Measurements from ENCODE around the gene PCDHGA8. TPM values are rescaled to one million over a fixed set of nuclear protein-coding genes. Genes with fewer than 3 reads are reported as not detected.
"Not testable (repeated sequence)": the region's sequence is repeated elsewhere in the genome, so short reads cannot be mapped to it uniquely, and the experiment has no call there.

The PCDHGA8 gene
- total and polyA plus RNA-seq, 8 donors = 0.38 to 1.1 (median 0.79) TPM

GRCh38 chr5:141399555-141400258 lies 7.3 kb downstream of the PCDHGA8 start:
- peaks cover 22 to 94% of the 10 kb centered on the region in 2 donors for H3K27me3 ChIP-seq
- H3K9me3 ChIP-seq = peaks cover 3 to 74% of the 10 kb centered on the region in 2 donors
- TF ChIP-seq CTCF (IDR thresholded peaks at IDR 0.05) = no peak
- no peak for DNase-seq
- intact Hi-C loops (cut with DNase I) = no loop called here
- no peak overlapping the region for H3K27ac ChIP-seq
- H3K36me3 ChIP-seq = peaks cover 0 to 7% of the 10 kb centered on the region in 2 donors
- H3K4me3 ChIP-seq = no peak overlapping the region
- no peak for ATAC-seq
- H3K4me1 ChIP-seq = no peaks in the 10 kb centered on the region

GRCh38 chr5:141402553-141403243 lies 10.3 kb downstream of the PCDHGA8 start, which contains the start of gene PCDHGA9:
PCDHGA9 (plus strand) TSS chr5:141402778; CDS start chr5:141402953, 175 bp downstream.
- peaks cover 3 to 76% of the 10 kb centered on the region in 2 donors for H3K9me3 ChIP-seq
- H3K36me3 ChIP-seq = peaks cover 0 to 7% of the 10 kb centered on the region in 2 donors
- intact Hi-C loops (cut with DNase I) = no loop called here
- H3K27me3 ChIP-seq = peaks cover 23 to 92% of the 10 kb centered on the region in 2 donors
- H3K27ac ChIP-seq = no peak within 1 kb of the TSS
- no peaks in the 10 kb centered on the region for H3K4me1 ChIP-seq
- H3K4me3 ChIP-seq = peak within 1 kb of the TSS in 1 of 2 donors; percentile 9
- DNase-seq (peak in 1 of 4 donors; percentile 18), ATAC-seq (peak; percentile 60)
- peak in 1 of 2 donors; percentile 11 for TF ChIP-seq CTCF (IDR thresholded peaks at IDR 0.05)

GRCh38 chr5:141403387-141403786 lies 11.0 kb downstream of the PCDHGA8 start:
- intact Hi-C loops (cut with DNase I) = no loop called here
- Histone ChIP-seq H3K4me1 (no peaks in the 10 kb centered on the region), H3K4me3 (no peak overlapping the region), H3K27ac (no peak overlapping the region), H3K36me3 (peaks cover 0 to 7% of the 10 kb centered on the region in 2 donors), H3K27me3 (peaks cover 25 to 94% of the 10 kb centered on the region in 2 donors), H3K9me3 (peaks cover 3 to 79% of the 10 kb centered on the region in 2 donors)
- ATAC-seq = no peak
- DNase-seq = no peak
- no peak for TF ChIP-seq CTCF (IDR thresholded peaks at IDR 0.05)

- DNase-seq (peak in 2 of 4 donors; percentile 45 to 85), ATAC-seq (peak; percentile 96)
- peak; percentile 34 to 52 for TF ChIP-seq CTCF (IDR thresholded peaks at IDR 0.05)
- intact Hi-C loops (cut with DNase I); H3K36me3 ChIP-seq; H3K27ac ChIP-seq; H3K4me1 ChIP-seq: not testable (repeated sequence)
- peaks cover 22 to 90% of the 10 kb centered on the region in 2 donors for H3K27me3 ChIP-seq
- H3K4me3 ChIP-seq = peak within 1 kb of the TSS; percentile 12 to 33
- peaks cover 0 to 70% of the 10 kb centered on the region in 2 donors for H3K9me3 ChIP-seq
Observed at GRCh38 chr5:141407790-141408505, 15.5 kb downstream of the PCDHGA8 start, which contains the start of gene PCDHGB6. PCDHGB6 (plus strand) TSS chr5:141408021; CDS start chr5:141408203, 182 bp downstream.

All from left lung (tissue), 10 donors.